HG03139 (cell line): ENCODE data around the gene ANXA11.
"Not testable (repeated sequence)": the region's sequence is repeated elsewhere in the genome, so short reads cannot be mapped to it uniquely, and the experiment has no call there.

Source experiments
- ATAC-seq: cut with Tn5 transposase; IDR thresholded peaks from one replicate; pipeline ENCODE4 v1.9.1; 2021; ENCODE audit not compliant: unreplicated experiment

ANXA11 gene

DNA sequence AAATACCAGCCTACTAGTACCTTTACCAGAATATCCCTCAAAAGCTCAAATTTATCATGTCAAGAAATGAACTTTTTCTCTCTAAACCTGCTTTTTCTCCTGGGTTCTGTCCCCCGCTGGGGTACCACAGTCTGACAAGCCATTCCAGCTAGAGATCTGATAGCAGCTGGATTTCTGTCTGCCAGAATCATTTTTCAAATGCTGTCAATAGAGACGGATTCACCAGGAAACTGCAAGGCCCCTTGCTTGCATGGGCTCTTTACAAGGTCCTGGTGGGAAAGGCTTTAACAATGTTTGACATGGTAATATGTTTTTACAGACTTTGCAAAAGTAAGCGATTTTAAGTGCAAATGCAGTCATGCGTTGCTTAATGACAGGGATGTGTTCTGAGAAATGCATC lies 4.9 kb upstream of the ANXA11 start:
- no peak for ATAC-seq

DNA sequence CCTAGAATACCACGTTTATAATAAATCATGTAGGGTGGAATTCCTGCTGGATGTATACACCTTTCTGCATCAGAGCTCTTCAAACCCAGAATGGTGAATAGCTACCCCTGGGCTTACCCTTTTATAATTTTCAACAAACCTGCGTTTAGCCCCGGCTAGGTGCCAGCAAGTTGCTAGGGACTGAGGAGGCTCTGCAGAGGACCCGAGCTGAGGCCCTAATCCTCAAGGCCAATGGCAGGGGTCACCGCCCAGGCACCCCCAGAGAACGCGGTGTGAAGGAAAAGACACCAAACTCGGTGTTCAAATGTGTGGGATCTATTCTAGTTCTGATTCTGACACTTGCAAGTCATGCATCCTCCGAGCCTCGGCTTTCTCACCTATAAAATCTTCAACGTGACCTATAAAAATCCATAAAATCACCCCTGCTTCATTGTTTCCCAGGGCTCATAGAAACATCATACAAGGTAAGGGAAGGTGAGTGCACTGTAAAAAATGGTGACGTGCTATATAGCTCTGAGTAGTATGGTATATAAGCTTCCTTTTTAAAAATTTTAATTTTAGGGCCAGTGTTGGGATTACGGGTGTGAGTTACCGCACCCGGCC lies 2.5 kb upstream of the ANXA11 start:
- no peak for ATAC-seq

GRCh38 chr10:80206277-80206655 lies 929 bp upstream of the ANXA11 start:
- no peak for ATAC-seq

- peak; percentile 34 for ATAC-seq
These were observed 460 bp downstream of the ANXA11 start for GRCh38 chr10:80204677-80205476.

GRCh38 chr10:80203835-80204676 lies 1.3 kb downstream of the ANXA11 start:
- no peak for ATAC-seq

- peak; percentile 49 for ATAC-seq
These were observed 2.2 kb downstream of the ANXA11 start for GRCh38 chr10:80202934-80203834.

GRCh38 chr10:80202530-80202929 lies 2.8 kb downstream of the ANXA11 start:
- not testable (repeated sequence) for ATAC-seq

DNA sequence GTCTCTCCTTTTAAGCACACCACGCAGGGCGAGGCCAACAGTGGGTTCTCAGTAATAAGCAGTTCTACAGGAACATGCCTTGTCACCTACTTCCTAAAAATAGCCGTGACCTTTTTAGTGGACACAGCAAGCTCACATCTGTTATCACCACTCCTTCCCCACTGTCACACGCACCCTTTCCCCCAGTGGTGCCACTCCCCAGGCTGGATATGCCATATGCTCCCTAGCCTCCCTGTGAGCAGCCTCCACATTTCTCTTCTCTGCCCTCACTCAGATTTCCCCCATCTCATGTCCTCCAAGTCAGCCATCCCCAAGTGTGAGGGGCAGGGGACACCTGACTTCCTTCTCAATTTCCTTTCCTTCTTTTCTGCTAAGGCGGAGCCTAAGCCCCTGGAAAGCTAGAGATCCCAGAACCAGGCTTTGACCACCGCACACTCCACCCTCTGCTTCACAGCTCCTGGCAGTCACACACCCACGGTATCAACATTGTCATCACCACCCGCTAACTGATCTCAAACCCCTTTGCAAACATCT lies 3.7 kb downstream of the ANXA11 start:
- ATAC-seq = no peak

GRCh38 chr10:80200687-80201086 lies 4.7 kb downstream of the ANXA11 start:
- ATAC-seq = no peak

GRCh38 chr10:80200259-80200658 lies 5.1 kb downstream of the ANXA11 start:
- no peak for ATAC-seq

- ATAC-seq = no peak
These were observed 5.5 kb downstream of the ANXA11 start for GRCh38 chr10:80199828-80200227.

DNA sequence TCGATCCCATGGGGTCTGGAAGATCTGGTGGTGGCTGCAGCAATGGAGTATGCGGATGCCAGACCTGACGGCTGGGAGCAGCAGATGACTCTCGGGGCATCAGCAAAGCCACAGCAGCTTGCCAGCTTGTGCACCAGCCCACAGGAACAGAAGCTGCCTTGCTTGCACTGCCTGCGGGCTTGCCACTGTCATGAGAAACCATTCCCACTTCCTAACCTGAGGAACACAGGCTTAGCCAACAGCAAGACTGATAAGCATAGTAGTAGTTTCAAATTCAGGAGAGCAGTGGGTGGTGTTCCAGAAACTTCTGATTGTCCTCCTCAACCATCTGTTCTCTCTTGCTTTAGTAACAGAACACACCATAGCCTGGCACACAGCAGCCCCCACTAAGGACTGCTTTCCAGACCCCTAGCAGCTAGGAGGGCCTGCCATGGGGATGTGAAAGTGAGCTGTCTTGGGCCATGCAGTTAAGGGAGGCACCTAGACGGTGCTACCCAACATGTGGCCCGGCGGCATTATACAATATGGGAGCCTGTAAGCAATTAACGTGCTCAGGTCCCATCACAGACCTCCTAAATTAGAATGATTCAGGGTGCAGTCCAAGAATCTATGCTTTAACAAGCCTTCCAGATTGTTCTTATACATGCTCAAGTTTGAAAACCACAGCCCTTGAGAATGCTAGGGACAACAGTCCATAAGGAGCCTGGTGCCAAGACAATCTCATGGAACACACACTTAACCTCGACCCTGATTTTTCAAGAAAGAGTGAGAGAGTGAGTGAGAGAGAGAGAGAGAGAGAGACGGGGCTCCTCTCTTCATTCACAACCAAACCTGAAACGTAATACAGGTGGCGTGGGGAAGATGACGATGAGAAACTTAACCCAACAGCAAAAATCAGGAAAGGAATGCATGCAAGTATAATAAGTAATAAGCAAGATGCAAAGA lies 7.1 kb downstream of the ANXA11 start:
- no peak for ATAC-seq

- no peak for ATAC-seq
These were observed 8.4 kb downstream of the ANXA11 start for GRCh38 chr10:80196950-80197315.

DNA sequence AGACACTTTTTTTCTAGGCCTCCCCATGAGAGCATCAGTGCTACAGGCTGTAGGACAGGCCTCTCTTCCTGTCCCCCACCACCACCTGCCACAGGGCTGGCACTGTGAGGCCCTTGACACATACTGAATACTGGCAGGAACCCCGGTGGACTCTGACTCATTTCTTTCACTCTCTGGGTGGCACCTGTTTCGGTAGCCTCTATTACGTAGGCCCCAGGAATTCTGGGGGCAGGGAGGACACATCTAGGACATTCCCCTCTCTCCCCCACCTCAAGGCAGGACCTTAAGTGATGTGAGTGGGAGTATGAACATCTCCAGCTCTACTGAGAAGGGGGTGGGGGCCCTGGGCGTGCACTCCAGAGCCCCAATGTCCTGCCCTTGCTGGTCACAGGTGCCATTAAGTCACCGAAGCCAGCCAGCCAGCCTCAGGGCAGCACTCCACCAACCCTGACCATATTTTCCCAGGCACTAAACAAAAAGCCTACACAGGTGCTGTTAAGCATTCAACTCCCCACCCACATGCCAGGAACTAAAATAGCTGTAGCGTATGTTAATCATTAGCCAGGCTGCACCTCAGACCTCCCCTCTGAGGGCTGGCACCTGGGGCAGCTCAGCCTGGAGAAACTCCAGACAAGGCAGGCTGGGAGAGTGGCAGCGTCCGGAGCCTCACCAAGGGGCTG lies 8.9 kb downstream of the ANXA11 start:
- peak; percentile 73 for ATAC-seq

DNA sequence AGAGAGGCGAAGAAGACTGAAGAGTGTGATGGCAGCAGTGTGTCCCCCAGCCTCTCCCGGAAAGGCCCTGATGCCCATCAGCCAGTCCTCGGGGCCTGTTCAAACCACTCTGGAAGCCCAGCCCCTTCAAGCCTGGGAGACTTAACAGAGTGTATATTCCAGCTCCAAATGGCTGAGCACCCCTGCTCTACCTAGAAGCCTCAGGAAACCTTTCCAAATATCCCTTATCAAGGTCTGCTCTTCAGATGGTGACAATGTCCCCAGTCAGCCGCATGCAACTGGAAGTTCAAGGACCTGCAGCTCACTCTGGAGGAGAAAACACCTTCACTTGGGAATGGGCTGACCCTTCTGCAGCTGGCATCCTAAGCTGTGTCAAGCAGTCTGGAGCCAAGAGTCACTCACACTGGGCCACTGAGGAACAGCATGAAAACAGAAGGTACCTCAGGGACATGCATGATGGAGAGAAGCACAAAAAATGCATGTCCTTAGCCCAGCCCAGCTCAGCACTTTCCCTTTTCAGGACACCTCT lies 10.2 kb downstream of the ANXA11 start:
- ATAC-seq = no peak

DNA sequence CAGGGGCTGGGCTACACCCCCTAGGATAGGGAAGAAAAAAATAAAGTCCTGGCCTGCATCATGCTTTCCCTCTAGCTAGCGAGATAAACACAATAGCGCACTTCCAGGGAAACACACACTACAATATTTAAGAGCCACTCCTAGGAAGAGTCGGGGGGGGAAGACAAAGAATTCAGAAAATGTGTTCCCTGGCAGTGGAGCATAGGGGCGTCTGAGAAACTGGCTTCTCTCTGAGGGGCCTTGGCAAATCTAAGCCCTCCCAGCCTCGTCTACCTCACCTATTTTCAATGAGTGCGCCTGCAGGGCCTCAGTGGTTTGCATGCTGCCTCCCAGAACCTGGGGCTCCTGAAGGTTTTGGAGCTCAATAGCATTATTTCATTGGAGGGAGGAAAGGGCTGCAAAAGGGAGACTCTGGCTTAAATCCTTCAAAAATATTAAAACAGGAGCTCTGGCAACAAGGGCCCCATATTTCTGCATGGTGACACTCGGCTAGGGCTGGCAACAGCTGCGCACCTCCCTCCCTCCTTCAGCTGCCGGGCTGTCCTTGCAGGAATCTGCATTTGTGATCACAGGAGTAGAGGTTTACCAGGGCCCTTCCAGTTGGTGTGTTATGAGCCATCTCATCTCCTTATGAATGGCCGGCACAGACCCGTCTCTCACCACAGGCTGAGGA lies 10.8 kb downstream of the ANXA11 start:
- ATAC-seq = no peak

DNA sequence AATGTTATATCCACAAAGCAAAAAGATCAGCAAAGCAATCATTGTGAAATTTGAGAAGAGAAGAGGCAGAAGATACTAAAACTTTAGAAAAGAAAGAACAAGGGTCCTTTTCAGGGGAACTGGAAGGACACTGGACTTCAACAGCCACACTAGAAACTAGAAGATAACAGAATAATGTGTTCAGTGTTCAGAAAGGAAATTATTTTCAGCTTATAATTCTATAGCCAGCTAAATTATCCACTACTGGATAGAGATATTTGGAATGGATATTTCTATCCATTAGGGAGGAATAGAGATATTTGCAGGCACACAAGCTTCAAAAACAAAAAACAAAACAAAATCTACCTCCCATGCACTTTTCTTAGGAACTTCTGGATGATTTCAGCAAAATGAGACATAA lies 12.8 kb downstream of the ANXA11 start:
- ATAC-seq = no peak

DNA sequence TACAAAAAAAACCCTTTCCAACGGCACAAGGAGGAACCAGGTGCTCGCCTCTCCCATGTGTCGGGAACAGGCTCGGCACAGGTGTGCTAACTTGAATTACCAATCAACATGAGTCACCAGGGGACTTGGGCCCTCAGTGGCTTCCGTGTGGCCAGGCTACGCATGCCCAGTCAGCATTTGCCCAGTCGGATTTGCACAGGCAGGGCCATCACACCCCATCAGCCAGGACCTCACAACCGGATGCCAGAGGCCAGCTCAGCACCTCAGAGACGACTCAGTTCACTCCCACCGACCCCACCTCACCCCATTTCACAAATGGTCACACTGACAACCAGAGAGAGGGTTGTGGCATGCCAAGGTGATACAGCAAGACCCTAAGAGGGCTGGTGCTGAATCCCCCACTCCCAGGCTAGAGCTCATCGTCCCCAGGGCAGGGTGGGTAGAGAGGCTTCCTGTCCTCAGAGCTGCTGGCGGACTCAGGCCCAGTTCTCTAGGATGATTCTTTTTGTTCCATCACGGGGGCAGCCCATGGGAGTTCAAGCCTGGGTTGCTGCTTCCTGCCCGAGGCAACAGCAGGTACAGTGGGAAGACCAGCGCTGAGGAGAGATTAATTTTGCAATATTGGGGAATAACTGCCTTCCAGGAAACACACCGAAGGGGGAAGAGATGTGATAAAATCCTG lies 13.6 kb downstream of the ANXA11 start:
- ATAC-seq = no peak
